ENCODE results near the gene C16orf92. TPM values are rescaled to one million over a fixed set of nuclear protein-coding genes. Genes with fewer than 3 reads are reported as not detected.
A peak's percentile ranks its signal among the peaks of the same experiment; 100 is the strongest.

The C16orf92 gene
- total RNA-seq, 1 experiment from 2014 or later: not detected

- intact Hi-C loops (cut with micrococcal nuclease; ENCODE audit: unreplicated experiment): loop anchor here (10.0 kb wide), 1 partner anchor 630 kb away; the partner anchor contains the start of gene SRCAP
- CTCF ChIA-PET: no interaction called here
These were observed 41.7 kb downstream of the C16orf92 start for GRCh38 chr16:30064729-30065101.

GRCh38 chr16:30065102-30065942 lies 42.3 kb downstream of the C16orf92 start, which contains the start of gene ALDOA:
TSS of gene ALDOA (plus strand) at chr16:30065760. CDS start at chr16:30066898, 1,138 bp downstream.
- ChIA-PET CTCF (no interaction called here), POLR2A (ENCODE audit: low non-redundant PET) (interaction anchor here (0.6 to 0.7 kb wide), 2 partner anchors 26 to 1077 kb away, joined by 3 read pairs; partner anchors contain the start of gene TBX6)
- H3K9me3 ChIP-seq (ENCODE audit: low read depth, low read length, poor library complexity, severe bottlenecking): no peaks in the 10 kb centered on the region
- TSS peak; percentile 85 for BruUV-seq (replicated peaks)
- DNase-seq (ENCODE audit: low spot score): peak; percentile 99
- intact Hi-C loops (cut with micrococcal nuclease; ENCODE audit: unreplicated experiment): loop anchor here (10.0 kb wide), 1 partner anchor 629 kb away; the partner anchor contains the start of gene SRCAP
- H3K27ac ChIP-seq (ENCODE audit: low read depth, low read length, poor library complexity, severe bottlenecking): peak within 1 kb of the TSS; percentile 97
- H3K27me3 ChIP-seq (replicated peaks; ENCODE audit: insufficient read depth, low read depth, low read length, poor library complexity): no peaks in the 10 kb centered on the region
- TF ChIP-seq CTCF (conservative IDR thresholded peaks at IDR 0.05; ENCODE audit: low read depth, low read length) (no peak), EZH2 (IDR thresholded peaks at IDR 0.05; ENCODE audit: borderline replicate concordance, low read depth, low read length, poor library complexity, severe bottlenecking) (no peak)
- peaks cover 41% of the 10 kb centered on the region for H3K36me3 ChIP-seq (ENCODE audit: insufficient read depth, low read length, poor library complexity, severe bottlenecking)
- peak within 1 kb of the TSS; percentile 85 for H3K4me3 ChIP-seq (ENCODE audit: low read depth, low read length, poor library complexity, severe bottlenecking)
- H3K4me1 ChIP-seq (ENCODE audit: insufficient read depth, low read length, poor library complexity, severe bottlenecking): peaks cover 47% of the 10 kb centered on the region

More at GRCh38 chr16:30064729-30065101, 41.7 kb downstream of the C16orf92 start:
- DNase-seq (ENCODE audit: low spot score): no peak
- Histone ChIP-seq H3K27me3 (replicated peaks; ENCODE audit: insufficient read depth, low read depth, low read length, poor library complexity) (no peaks in the 10 kb centered on the region), H3K4me3 (ENCODE audit: low read depth, low read length, poor library complexity, severe bottlenecking) (peak overlapping the region; percentile 85), H3K27ac (ENCODE audit: low read depth, low read length, poor library complexity, severe bottlenecking) (peak overlapping the region; percentile 97), H3K36me3 (ENCODE audit: insufficient read depth, low read length, poor library complexity, severe bottlenecking) (peaks cover 39% of the 10 kb centered on the region), H3K4me1 (ENCODE audit: insufficient read depth, low read length, poor library complexity, severe bottlenecking) (peaks cover 47% of the 10 kb centered on the region), H3K9me3 (ENCODE audit: low read depth, low read length, poor library complexity, severe bottlenecking) (no peaks in the 10 kb centered on the region)
- POLR2A ChIA-PET (ENCODE audit: low non-redundant PET): no interaction called here
- TF ChIP-seq CTCF (conservative IDR thresholded peaks at IDR 0.05; ENCODE audit: low read depth, low read length) (no peak), EZH2 (IDR thresholded peaks at IDR 0.05; ENCODE audit: borderline replicate concordance, low read depth, low read length, poor library complexity, severe bottlenecking) (no peak)
- no TSS peak for BruUV-seq (replicated peaks)

DNA sequence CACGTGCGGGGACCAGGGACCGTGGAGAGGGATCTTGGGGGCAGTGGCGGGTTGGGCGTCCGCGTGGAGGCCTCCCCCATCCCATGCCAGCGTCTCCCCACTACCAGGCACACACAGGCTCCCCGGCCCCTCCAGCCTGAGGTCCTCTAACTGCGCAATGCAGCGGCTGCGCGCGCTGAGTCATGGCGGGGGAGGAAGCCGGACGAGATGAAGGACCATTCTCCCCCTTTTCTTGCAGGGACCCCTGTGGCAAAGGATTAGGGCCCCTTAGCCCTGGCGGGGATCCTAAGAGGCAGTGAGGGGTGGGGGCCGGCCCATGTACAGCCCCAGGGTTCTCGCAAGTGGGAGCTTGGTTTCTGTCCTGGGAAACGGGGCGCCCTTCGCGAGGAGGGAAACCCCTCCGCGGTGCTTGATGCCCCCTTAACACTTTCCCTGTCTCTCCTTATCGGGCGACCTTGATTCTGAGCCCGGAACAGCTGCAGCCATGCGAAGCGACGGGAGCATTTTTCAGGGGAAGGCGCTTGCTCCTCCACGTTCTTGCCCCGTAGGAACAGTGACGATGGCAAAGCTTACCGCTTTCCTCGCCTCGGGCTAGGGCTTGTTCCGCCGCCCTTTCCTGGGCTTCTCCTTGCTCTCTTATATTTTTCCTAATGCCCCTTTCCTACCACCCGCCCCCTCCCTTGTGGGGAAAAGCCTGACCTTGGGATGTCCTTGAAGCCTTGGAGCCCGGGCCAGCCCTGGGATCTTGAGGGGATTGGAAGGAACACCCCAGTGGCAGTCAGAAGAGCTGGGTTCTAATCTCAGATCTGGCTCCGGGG lies 43.2 kb downstream of the C16orf92 start:
- peaks cover 39% of the 10 kb centered on the region for H3K4me1 ChIP-seq (ENCODE audit: insufficient read depth, low read length, poor library complexity, severe bottlenecking)
- peak overlapping the region; percentile 85 for H3K4me3 ChIP-seq (ENCODE audit: low read depth, low read length, poor library complexity, severe bottlenecking)
- CTCF ChIA-PET: no interaction called here
- POLR2A ChIA-PET (ENCODE audit: low non-redundant PET): interaction anchor here (0.6 kb wide), 2 partner anchors 413 to 1076 kb away, joined by 3 to 20 read pairs; no protein-coding TSS in a partner anchor
- H3K27ac ChIP-seq (ENCODE audit: low read depth, low read length, poor library complexity, severe bottlenecking): peak overlapping the region; percentile 97
- H3K9me3 ChIP-seq (ENCODE audit: low read depth, low read length, poor library complexity, severe bottlenecking): no peaks in the 10 kb centered on the region
- TSS peak; percentile 32 for BruUV-seq (replicated peaks)
- TF ChIP-seq EZH2 (IDR thresholded peaks at IDR 0.05; ENCODE audit: borderline replicate concordance, low read depth, low read length, poor library complexity, severe bottlenecking) (no peak), CTCF (conservative IDR thresholded peaks at IDR 0.05; ENCODE audit: low read depth, low read length) (no peak)
- no peak for DNase-seq (ENCODE audit: low spot score)
- intact Hi-C loops (cut with micrococcal nuclease; ENCODE audit: unreplicated experiment): loop anchor here (10.0 kb wide), 1 partner anchor 629 kb away; the partner anchor contains the start of gene SRCAP
- H3K36me3 ChIP-seq (ENCODE audit: insufficient read depth, low read length, poor library complexity, severe bottlenecking): peaks cover 49% of the 10 kb centered on the region
- no peaks in the 10 kb centered on the region for H3K27me3 ChIP-seq (replicated peaks; ENCODE audit: insufficient read depth, low read depth, low read length, poor library complexity)

Data from A673 (cell line).